ENCODE measurements around the gene CDCA3.

Gene CDCA3

GRCh38 chr12:6854036-6854435 is 3.0 kb upstream of the CDCA3 start:
- no peak overlapping the region for H3K4me3 ChIP-seq (ENCODE audit: low read depth, low read length)
- DNase-seq (ENCODE audit: low read depth) = no peak
- TF ChIP-seq CTCF (IDR thresholded peaks at IDR 0.05; ENCODE audit: low read depth, low read length, missing control alignments) = no peak

GRCh38 chr12:6853626-6854025 is 2.5 kb upstream of the CDCA3 start:
- peak overlapping the region; percentile 63; the same call in 1 of the 2 replicates for H3K4me3 ChIP-seq (ENCODE audit: low read depth, low read length)
- TF ChIP-seq CTCF (IDR thresholded peaks at IDR 0.05; ENCODE audit: low read depth, low read length, missing control alignments) = no peak
- DNase-seq (ENCODE audit: low read depth) = no peak

GRCh38 chr12:6852651-6853354 is 1.7 kb upstream of the CDCA3 start:
- no peak for DNase-seq (ENCODE audit: low read depth)
- TF ChIP-seq CTCF (IDR thresholded peaks at IDR 0.05; ENCODE audit: low read depth, low read length, missing control alignments) = no peak

GRCh38 chr12:6851921-6852650 is 1.0 kb upstream of the CDCA3 start, which contains the start of gene USP5:
USP5 (plus strand) TSS chr12:6852150; CDS start chr12:6852180, 30 bp downstream.
- no peak for TF ChIP-seq CTCF (IDR thresholded peaks at IDR 0.05; ENCODE audit: low read depth, low read length, missing control alignments)
- H3K4me3 ChIP-seq (ENCODE audit: low read depth, low read length) = peak within 1 kb of the TSS; percentile 83
- peak; percentile 99 for DNase-seq (ENCODE audit: low read depth)

More at GRCh38 chr12:6852651-6853354, 1.7 kb upstream of the CDCA3 start:
- H3K4me3 ChIP-seq (ENCODE audit: low read depth, low read length) = peak overlapping the region; percentile 63

GRCh38 chr12:6850796-6851152 is 312 bp downstream of the CDCA3 start:
- TF ChIP-seq CTCF (IDR thresholded peaks at IDR 0.05; ENCODE audit: low read depth, low read length, missing control alignments) = no peak
- peak overlapping the region; percentile 83 for H3K4me3 ChIP-seq (ENCODE audit: low read depth, low read length)
- DNase-seq (ENCODE audit: low read depth) = no peak

- TF ChIP-seq CTCF (IDR thresholded peaks at IDR 0.05; ENCODE audit: low read depth, low read length, missing control alignments) = no peak
Observed at GRCh38 chr12:6849976-6850560, 1.0 kb downstream of the CDCA3 start.

More at GRCh38 chr12:6849976-6850560, 1.0 kb downstream of the CDCA3 start:
- no peak for DNase-seq (ENCODE audit: low read depth)
- peak overlapping the region; percentile 83 for H3K4me3 ChIP-seq (ENCODE audit: low read depth, low read length)

All from GM12864 (cell line).